HFFc6 (cell line): Measurements from ENCODE around the gene SOWAHC. TPM values are rescaled to one million over a fixed set of nuclear protein-coding genes. Genes with fewer than 3 reads are reported as not detected.

Source experiments
- DNase-seq: peaks from one replicate; pipeline ENCODE4 v3.0.0-alpha.2; 2018
- H3K27ac Mint-ChIP-seq: 2 replicates; pipeline ENCODE4 v1.8.0; 2020; ENCODE audit warnings: mild to moderate bottlenecking, mixed read lengths
- H3K27me3 Mint-ChIP-seq: 2 replicates; pipeline ENCODE4 v1.8.0; 2021; ENCODE audit warnings: mild to moderate bottlenecking, moderate library complexity, mixed read lengths; ENCODE audit not compliant: insufficient read depth
- H3K36me3 Mint-ChIP-seq: 2 replicates; pipeline ENCODE4 v1.8.0; 2021; ENCODE audit warnings: low read depth, mixed read lengths
- H3K4me1 Mint-ChIP-seq: 2 replicates; pipeline ENCODE4 v1.8.0; 2020; ENCODE audit warnings: low read depth, mixed read lengths
- H3K4me3 Mint-ChIP-seq: 2 replicates; pipeline ENCODE4 v1.8.0; 2020; ENCODE audit warnings: mild to moderate bottlenecking, moderate library complexity, mixed read lengths
- H3K9me3 Mint-ChIP-seq: 2 replicates; pipeline ENCODE4 v1.8.0; 2020; ENCODE audit warnings: mild to moderate bottlenecking, mixed read lengths
- total RNA-seq, 6 experiments: library from RNA; stranded (reverse); fragmentation: NEBNext Ultra II Directional; extraction: Animal tissue kit (Norgen Biotek cat#: 25700); gene quantifications; 2 replicates in 1 of 6; 3 replicates in 5 of 6; pipeline ENCODE4 v1.2.3, GENCODE V29; 2021
- TF ChIP-seq, protein P1 (sequence below): fragments of 200-600 bp; sonication (generic); IDR thresholded peaks from 2 replicates; pipeline ENCODE4 v1.5.0; 2021; ENCODE audit warnings: antibody characterized with exemption, mild to moderate bottlenecking

The SOWAHC gene
- total RNA-seq, 6 experiments from 2014 or later, result 9.4 to 12.3 (median 10.4) TPM

GRCh38 chr2:109663721-109664120 is 49.6 kb downstream of the SOWAHC start:
- Mint-ChIP-seq H3K27ac (no peak overlapping the region), H3K27me3 (peaks cover 17% of the 10 kb centered on the region), H3K4me3 (no peak overlapping the region), H3K36me3 (no peaks in the 10 kb centered on the region), H3K4me1 (no peaks in the 10 kb centered on the region; the same call in 1 of the 2 replicates), H3K9me3 (no peaks in the 10 kb centered on the region)
- TF ChIP-seq, protein P1, sequence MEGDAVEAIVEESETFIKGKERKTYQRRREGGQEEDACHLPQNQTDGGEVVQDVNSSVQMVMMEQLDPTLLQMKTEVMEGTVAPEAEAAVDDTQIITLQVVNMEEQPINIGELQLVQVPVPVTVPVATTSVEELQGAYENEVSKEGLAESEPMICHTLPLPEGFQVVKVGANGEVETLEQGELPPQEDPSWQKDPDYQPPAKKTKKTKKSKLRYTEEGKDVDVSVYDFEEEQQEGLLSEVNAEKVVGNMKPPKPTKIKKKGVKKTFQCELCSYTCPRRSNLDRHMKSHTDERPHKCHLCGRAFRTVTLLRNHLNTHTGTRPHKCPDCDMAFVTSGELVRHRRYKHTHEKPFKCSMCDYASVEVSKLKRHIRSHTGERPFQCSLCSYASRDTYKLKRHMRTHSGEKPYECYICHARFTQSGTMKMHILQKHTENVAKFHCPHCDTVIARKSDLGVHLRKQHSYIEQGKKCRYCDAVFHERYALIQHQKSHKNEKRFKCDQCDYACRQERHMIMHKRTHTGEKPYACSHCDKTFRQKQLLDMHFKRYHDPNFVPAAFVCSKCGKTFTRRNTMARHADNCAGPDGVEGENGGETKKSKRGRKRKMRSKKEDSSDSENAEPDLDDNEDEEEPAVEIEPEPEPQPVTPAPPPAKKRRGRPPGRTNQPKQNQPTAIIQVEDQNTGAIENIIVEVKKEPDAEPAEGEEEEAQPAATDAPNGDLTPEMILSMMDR, result no peak
- peak; percentile 22 for DNase-seq

- H3K27me3 Mint-ChIP-seq, result peaks cover 15% of the 10 kb centered on the region
- TF ChIP-seq, protein P1, result no peak
- H3K4me3 Mint-ChIP-seq, result no peak overlapping the region
- H3K9me3 Mint-ChIP-seq, result no peaks in the 10 kb centered on the region
- no peak overlapping the region for H3K27ac Mint-ChIP-seq
- H3K36me3 Mint-ChIP-seq, result no peaks in the 10 kb centered on the region
- H3K4me1 Mint-ChIP-seq, result no peaks in the 10 kb centered on the region; the same call in 1 of the 2 replicates
- DNase-seq, result no peak
Observed at GRCh38 chr2:109666466-109666865, 52.3 kb downstream of the SOWAHC start.

Other genes starting within 250 kb of the SOWAHC start
- gene SEPTIN10, start 398 bp upstream of the SOWAHC start, total RNA-seq, result 100 to 1,000 TPM; 102 to 127 (median 114) TPM
- gene RGPD5, start 179.9 kb downstream of the SOWAHC start, total RNA-seq, result 10 to 100 TPM; 14.5 to 22.4 (median 17.4) TPM